ENCODE measurements around the gene CCL13. TPM values are rescaled to one million over a fixed set of nuclear protein-coding genes. Genes with fewer than 3 reads are reported as not detected.
"Not testable (repeated sequence)": the region's sequence is repeated elsewhere in the genome, so short reads cannot be mapped to it uniquely, and the experiment has no call there.

Gene CCL13
- total RNA-seq, 4 donors from 2014 or later, result 1.5 TPM; not detected in 3

GRCh38 chr17:34321964-34322363, 34.3 kb upstream of the CCL13 start:
- no peak overlapping the region for H3K4me3 ChIP-seq
- intact Hi-C loops (cut with DNase I; ENCODE audit: low total_unique reads) (loop anchor here (5.0 kb wide), 1 partner anchor 35 kb away; the partner anchor contains the start of gene CCL13), in situ Hi-C loops (cut with MboI; ENCODE audit: low sequenced_read_pairs in 4 of 4) (no loop called here)
- ATAC-seq, result peak; percentile 63 to 64
- H3K4me1 ChIP-seq, result no peaks in the 10 kb centered on the region
- H3K36me3 ChIP-seq, result no peaks in the 10 kb centered on the region
- no peaks in the 10 kb centered on the region for H3K27me3 ChIP-seq
- TF ChIP-seq, protein P1, sequence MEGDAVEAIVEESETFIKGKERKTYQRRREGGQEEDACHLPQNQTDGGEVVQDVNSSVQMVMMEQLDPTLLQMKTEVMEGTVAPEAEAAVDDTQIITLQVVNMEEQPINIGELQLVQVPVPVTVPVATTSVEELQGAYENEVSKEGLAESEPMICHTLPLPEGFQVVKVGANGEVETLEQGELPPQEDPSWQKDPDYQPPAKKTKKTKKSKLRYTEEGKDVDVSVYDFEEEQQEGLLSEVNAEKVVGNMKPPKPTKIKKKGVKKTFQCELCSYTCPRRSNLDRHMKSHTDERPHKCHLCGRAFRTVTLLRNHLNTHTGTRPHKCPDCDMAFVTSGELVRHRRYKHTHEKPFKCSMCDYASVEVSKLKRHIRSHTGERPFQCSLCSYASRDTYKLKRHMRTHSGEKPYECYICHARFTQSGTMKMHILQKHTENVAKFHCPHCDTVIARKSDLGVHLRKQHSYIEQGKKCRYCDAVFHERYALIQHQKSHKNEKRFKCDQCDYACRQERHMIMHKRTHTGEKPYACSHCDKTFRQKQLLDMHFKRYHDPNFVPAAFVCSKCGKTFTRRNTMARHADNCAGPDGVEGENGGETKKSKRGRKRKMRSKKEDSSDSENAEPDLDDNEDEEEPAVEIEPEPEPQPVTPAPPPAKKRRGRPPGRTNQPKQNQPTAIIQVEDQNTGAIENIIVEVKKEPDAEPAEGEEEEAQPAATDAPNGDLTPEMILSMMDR (IDR thresholded peaks at IDR 0.05 in 4 of 5, conservative IDR thresholded peaks at IDR 0.05 in 1 of 5), result no peak
- no peak for TF ChIP-seq POLR2A (IDR thresholded peaks at IDR 0.05)
- no peak for DNase-seq
- H3K27ac ChIP-seq, result peak overlapping the region; percentile 3 to 63 (median 30)
- no peaks in the 10 kb centered on the region for H3K9me3 ChIP-seq

GRCh38 chr17:34327580-34327979, 28.7 kb upstream of the CCL13 start:
- H3K36me3 ChIP-seq; H3K9me3 ChIP-seq; in situ Hi-C loops (cut with MboI; ENCODE audit: low sequenced_read_pairs in 4 of 4); intact Hi-C loops (cut with DNase I; ENCODE audit: low total_unique reads); H3K27ac ChIP-seq; H3K27me3 ChIP-seq; ATAC-seq; H3K4me3 ChIP-seq; H3K4me1 ChIP-seq; DNase-seq: not testable (repeated sequence)

GRCh38 chr17:34337701-34338100, 18.6 kb upstream of the CCL13 start:
- intact Hi-C loops (cut with DNase I; ENCODE audit: low total_unique reads) (no loop called here), in situ Hi-C loops (cut with MboI; ENCODE audit: low sequenced_read_pairs in 4 of 4) (no loop called here)
- Histone ChIP-seq H3K27ac (no peak overlapping the region), H3K4me3 (no peak overlapping the region), H3K36me3 (no peaks in the 10 kb centered on the region), H3K9me3 (no peaks in the 10 kb centered on the region), H3K4me1 (no peaks in the 10 kb centered on the region), H3K27me3 (no peaks in the 10 kb centered on the region)
- no peak for TF ChIP-seq POLR2A (IDR thresholded peaks at IDR 0.05)
- TF ChIP-seq, protein P1 (IDR thresholded peaks at IDR 0.05 in 4 of 5, conservative IDR thresholded peaks at IDR 0.05 in 1 of 5), result no peak
- ATAC-seq (no peak), DNase-seq (no peak)

DNA sequence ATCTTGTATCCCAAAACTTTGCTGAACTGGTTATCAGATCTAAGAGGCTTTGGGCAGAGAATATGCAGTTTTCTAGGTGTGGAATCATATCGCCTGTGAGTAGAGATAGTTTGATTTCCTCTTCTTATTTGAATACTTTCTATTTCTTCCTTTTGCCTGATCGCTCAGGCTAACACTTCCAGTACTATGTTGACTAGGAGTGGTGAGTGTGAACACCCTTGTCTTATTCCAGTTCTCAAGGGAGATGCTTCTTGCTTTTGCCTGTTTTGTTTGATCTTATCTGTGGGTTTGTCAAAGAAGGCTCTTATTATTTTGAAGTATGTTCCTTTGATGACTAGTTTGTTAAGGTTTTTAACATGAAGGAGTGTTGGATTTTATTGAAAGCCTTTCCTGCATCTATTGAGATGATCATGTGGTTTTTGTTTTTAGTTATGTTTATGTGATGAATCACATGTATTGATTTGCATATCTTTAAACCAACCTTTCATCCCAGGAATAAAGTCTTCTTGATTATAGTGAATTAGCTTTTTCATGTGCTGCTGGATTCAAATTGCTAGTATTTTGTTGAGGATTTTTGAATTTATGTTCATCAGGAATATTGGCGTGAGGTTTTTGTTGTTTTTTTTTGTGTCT, 17.0 kb upstream of the CCL13 start:
- ATAC-seq (no peak), DNase-seq (no peak)
- Histone ChIP-seq H3K36me3 (no peaks in the 10 kb centered on the region), H3K27me3 (no peaks in the 10 kb centered on the region), H3K9me3 (no peaks in the 10 kb centered on the region), H3K27ac (no peak overlapping the region), H3K4me1 (no peaks in the 10 kb centered on the region), H3K4me3 (no peak overlapping the region)
- TF ChIP-seq, protein P1 (IDR thresholded peaks at IDR 0.05 in 4 of 5, conservative IDR thresholded peaks at IDR 0.05 in 1 of 5), result no peak
- no peak for TF ChIP-seq POLR2A (IDR thresholded peaks at IDR 0.05)
- in situ Hi-C loops (cut with MboI; ENCODE audit: low sequenced_read_pairs in 4 of 4) (no loop called here), intact Hi-C loops (cut with DNase I; ENCODE audit: low total_unique reads) (no loop called here)

GRCh38 chr17:34341916-34342315, 14.4 kb upstream of the CCL13 start:
- Histone ChIP-seq H3K4me1 (no peaks in the 10 kb centered on the region), H3K36me3 (no peaks in the 10 kb centered on the region), H3K27me3 (no peaks in the 10 kb centered on the region), H3K27ac (no peak overlapping the region), H3K9me3 (no peaks in the 10 kb centered on the region), H3K4me3 (no peak overlapping the region)
- intact Hi-C loops (cut with DNase I; ENCODE audit: low total_unique reads), result no loop called here
- DNase-seq, result no peak
- TF ChIP-seq POLR2A (IDR thresholded peaks at IDR 0.05), result no peak
- TF ChIP-seq, protein P1 (IDR thresholded peaks at IDR 0.05 in 4 of 5, conservative IDR thresholded peaks at IDR 0.05 in 1 of 5), result no peak
- ATAC-seq, result no peak
- in situ Hi-C loops (cut with MboI; ENCODE audit: low sequenced_read_pairs in 4 of 4), result no loop called here
